ENCODE measurements around the gene PPP2R5D. TPM values are rescaled to one million over a fixed set of nuclear protein-coding genes. Genes with fewer than 3 reads are reported as not detected.

Gene PPP2R5D
- total RNA-seq, 2 donors from 2014 or later = 57.5 to 59.1 TPM

DNA sequence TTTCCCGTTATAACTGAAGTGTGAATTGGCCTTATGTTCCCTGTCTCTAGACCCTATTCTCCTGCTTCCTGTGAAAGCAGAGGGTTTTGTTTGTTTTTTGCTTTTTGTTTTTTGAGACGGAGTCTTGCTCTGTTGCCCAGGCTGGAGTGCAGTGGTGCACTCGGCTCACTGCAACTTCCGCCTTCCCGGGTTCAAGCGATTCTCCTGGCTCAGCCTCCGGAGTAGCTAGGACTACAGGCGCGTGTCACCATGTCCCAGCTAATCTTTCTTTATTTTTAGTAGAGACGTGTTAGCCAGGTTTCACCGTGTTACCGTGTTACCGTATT, 24.5 kb upstream of the PPP2R5D start:
- Histone ChIP-seq H3K9me3 (ENCODE audit: control insufficient read depth, low read length) (no peaks in the 10 kb centered on the region), H3K27ac (ENCODE audit: low read depth, low read length) (no peak overlapping the region), H3K4me3 (ENCODE audit: low read length) (peak overlapping the region; percentile 83), H3K36me3 (ENCODE audit: control insufficient read depth, insufficient read depth, low read length) (no peaks in the 10 kb centered on the region), H3K27me3 (ENCODE audit: control insufficient read depth, insufficient read depth, low read length, poor library complexity, severe bottlenecking) (peaks cover 28% of the 10 kb centered on the region), H3K4me1 (ENCODE audit: control insufficient read depth, insufficient read depth, low read length) (no peaks in the 10 kb centered on the region), H3K9ac (ENCODE audit: extremely low read depth, low read length, poor library complexity, severe bottlenecking) (no peak overlapping the region)
- Mint-ChIP-seq H3K27me3 (ENCODE audit: insufficient read depth) (peaks cover 33% of the 10 kb centered on the region), H3K9me3 (no peaks in the 10 kb centered on the region), H3K27ac (no peak overlapping the region), H3K4me1 (peaks cover 6% of the 10 kb centered on the region), H3K36me3 (ENCODE audit: low read depth) (peaks cover 16% of the 10 kb centered on the region), H3K4me3 (peak overlapping the region; percentile 66)
- no peak for TF ChIP-seq CTCF (conservative IDR thresholded peaks at IDR 0.05)
- no peak for DNase-seq
- WGBS, 2 experiments (ENCODE audit: insufficient coverage in 1 of 2, insufficient read length in 1 of 2) = 39 to 46% methylated on average over 12 to 13 of the region's 13 CpGs

GRCh38 chr6:42960243-42961019, 23.9 kb upstream of the PPP2R5D start, which contains the start of gene GNMT:
Gene GNMT, plus strand, starts transcription at chr6:42960754. Its CDS starts 14 bp downstream, at chr6:42960768.
- 6 to 8% methylated on average over 44 to 62 of the region's 62 CpGs for WGBS, 2 experiments (ENCODE audit: insufficient coverage in 1 of 2, insufficient read length in 1 of 2)

DNA sequence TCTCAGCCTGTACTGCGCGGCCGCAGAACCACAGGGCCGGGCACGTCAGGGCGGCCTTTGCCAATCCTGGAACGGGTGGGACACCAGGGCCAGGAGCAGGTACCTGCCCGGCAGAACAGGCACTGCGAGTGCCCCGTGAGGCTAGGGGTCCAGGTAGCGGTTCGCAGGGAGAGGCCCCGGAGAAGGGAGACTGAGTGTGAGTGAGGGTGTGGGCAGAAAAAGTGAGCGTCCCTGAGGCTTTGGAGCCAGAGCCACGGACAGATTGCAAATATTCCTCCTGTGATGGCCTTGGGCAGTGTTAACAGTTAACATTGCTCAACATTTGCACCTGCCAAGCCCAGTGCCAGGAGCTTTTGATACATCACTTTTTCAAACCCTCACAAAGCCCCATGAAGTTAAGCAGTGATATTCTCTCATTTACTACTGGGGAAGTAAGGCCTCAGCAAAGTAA, 23.3 kb upstream of the PPP2R5D start:
- H3K9ac ChIP-seq (ENCODE audit: extremely low read depth, low read length, poor library complexity, severe bottlenecking) = no peak overlapping the region

More at GRCh38 chr6:42960243-42961019, 23.9 kb upstream of the PPP2R5D start, which contains the start of gene GNMT:
- peaks cover 28% of the 10 kb centered on the region for H3K27me3 ChIP-seq (ENCODE audit: control insufficient read depth, insufficient read depth, low read length, poor library complexity, severe bottlenecking)
- H3K27me3 Mint-ChIP-seq (ENCODE audit: insufficient read depth) = peaks cover 33% of the 10 kb centered on the region
- H3K9me3 Mint-ChIP-seq = no peaks in the 10 kb centered on the region
- no peak within 1 kb of the TSS for H3K9ac ChIP-seq (ENCODE audit: extremely low read depth, low read length, poor library complexity, severe bottlenecking)
- no peak within 1 kb of the TSS for H3K27ac ChIP-seq (ENCODE audit: low read depth, low read length)
- H3K4me3 Mint-ChIP-seq = peak within 1 kb of the TSS; percentile 66
- no peaks in the 10 kb centered on the region for H3K4me1 ChIP-seq (ENCODE audit: control insufficient read depth, insufficient read depth, low read length)
- no peaks in the 10 kb centered on the region for H3K36me3 ChIP-seq (ENCODE audit: control insufficient read depth, insufficient read depth, low read length)
- peak within 1 kb of the TSS; percentile 61 for H3K27ac Mint-ChIP-seq
- no peak for TF ChIP-seq CTCF (conservative IDR thresholded peaks at IDR 0.05)
- no peaks in the 10 kb centered on the region for H3K9me3 ChIP-seq (ENCODE audit: control insufficient read depth, low read length)
- DNase-seq = peak; percentile 94
- peak within 1 kb of the TSS; percentile 83 for H3K4me3 ChIP-seq (ENCODE audit: low read length)
- H3K36me3 Mint-ChIP-seq (ENCODE audit: low read depth) = peaks cover 17% of the 10 kb centered on the region
- peaks cover 6% of the 10 kb centered on the region for H3K4me1 Mint-ChIP-seq

More for the DNA sequence above, 23.3 kb upstream of the PPP2R5D start:
- H3K27ac Mint-ChIP-seq = no peak overlapping the region
- peak overlapping the region; percentile 66 for H3K4me3 Mint-ChIP-seq
- H3K9me3 Mint-ChIP-seq = no peaks in the 10 kb centered on the region
- DNase-seq = no peak
- no peaks in the 10 kb centered on the region for H3K4me1 ChIP-seq (ENCODE audit: control insufficient read depth, insufficient read depth, low read length)
- H3K27me3 Mint-ChIP-seq (ENCODE audit: insufficient read depth) = peaks cover 33% of the 10 kb centered on the region
- 41 to 61% methylated on average over 7 to 15 of the region's 15 CpGs for WGBS, 2 experiments (ENCODE audit: insufficient coverage in 1 of 2, insufficient read length in 1 of 2)
- H3K4me1 Mint-ChIP-seq = peaks cover 6% of the 10 kb centered on the region
- TF ChIP-seq CTCF (conservative IDR thresholded peaks at IDR 0.05) = no peak
- H3K27ac ChIP-seq (ENCODE audit: low read depth, low read length) = no peak overlapping the region
- no peaks in the 10 kb centered on the region for H3K36me3 ChIP-seq (ENCODE audit: control insufficient read depth, insufficient read depth, low read length)
- peaks cover 28% of the 10 kb centered on the region for H3K27me3 ChIP-seq (ENCODE audit: control insufficient read depth, insufficient read depth, low read length, poor library complexity, severe bottlenecking)
- H3K4me3 ChIP-seq (ENCODE audit: low read length) = peak overlapping the region; percentile 83
- no peaks in the 10 kb centered on the region for H3K9me3 ChIP-seq (ENCODE audit: control insufficient read depth, low read length)
- peaks cover 20% of the 10 kb centered on the region for H3K36me3 Mint-ChIP-seq (ENCODE audit: low read depth)

Data from endodermal cell (in vitro differentiated cells).